Hematopoietic multipotent progenitor cell treated with erythropoietin and hydrocortisone succinate and interleukin-3 and kit ligand, for 6 days (in vitro differentiated cells): ENCODE results near the gene ZBTB4.

Source experiments
- DNase-seq: peaks from one replicate; pipeline ENCODE4 v3.0.0-alpha.2; 2015

The ZBTB4 gene

GRCh38 chr17:7416323-7416722 is 63.1 kb downstream of the ZBTB4 start:
- DNase-seq: no peak

GRCh38 chr17:7415784-7416183 is 63.6 kb downstream of the ZBTB4 start:
- DNase-seq: no peak

GRCh38 chr17:7414837-7415236 is 64.6 kb downstream of the ZBTB4 start:
- no peak for DNase-seq

GRCh38 chr17:7413346-7413985 is 66.0 kb downstream of the ZBTB4 start:
- no peak for DNase-seq

- no peak for DNase-seq
Observed at GRCh38 chr17:7411427-7411750, 68.0 kb downstream of the ZBTB4 start.

GRCh38 chr17:7410634-7411426 is 68.6 kb downstream of the ZBTB4 start:
- DNase-seq: no peak

GRCh38 chr17:7409716-7410115 is 69.7 kb downstream of the ZBTB4 start:
- DNase-seq: no peak
